Stimulated activated CD8-positive, alpha-beta memory T cell treated with anti-CD3 and anti-CD28 coated beads, Interleukin-7, amount 100 ng/mL, for 24 hours (primary cell): ENCODE results near the gene EP300.
"Not testable (repeated sequence)": the region's sequence is repeated elsewhere in the genome, so short reads cannot be mapped to it uniquely, and the experiment has no call there.

Source experiments
- DNase-seq: peaks from one replicate; pipeline ENCODE4 v3.0.0-alpha.2; 2020; ENCODE audit warnings: low read depth

Gene EP300

GRCh38 chr22:41152902-41153301 is 60.5 kb downstream of the EP300 start:
- no peak for DNase-seq

- DNase-seq, result no peak
Measured at GRCh38 chr22:41157083-41157482, 64.7 kb downstream of the EP300 start.

- DNase-seq, result no peak
Measured at GRCh38 chr22:41169157-41169556, 76.8 kb downstream of the EP300 start.

- no peak for DNase-seq
Measured at GRCh38 chr22:41171996-41172395, 79.6 kb downstream of the EP300 start.

- DNase-seq, result no peak
Measured at GRCh38 chr22:41175546-41175945, 83.2 kb downstream of the EP300 start.

- DNase-seq, result no peak
Measured at GRCh38 chr22:41177040-41177621, 84.7 kb downstream of the EP300 start.

GRCh38 chr22:41177622-41178424 is 85.4 kb downstream of the EP300 start:
- DNase-seq, result no peak

GRCh38 chr22:41178425-41178975 is 86.1 kb downstream of the EP300 start:
- no peak for DNase-seq

GRCh38 chr22:41180362-41180761 is 88.0 kb downstream of the EP300 start:
- not testable (repeated sequence) for DNase-seq

- no peak for DNase-seq
Measured at GRCh38 chr22:41180926-41181325, 88.5 kb downstream of the EP300 start.

GRCh38 chr22:41181349-41182241 is 89.2 kb downstream of the EP300 start:
- no peak for DNase-seq

GRCh38 chr22:41184679-41185078 is 92.3 kb downstream of the EP300 start:
- DNase-seq, result no peak

- DNase-seq, result no peak
Measured at GRCh38 chr22:41191467-41191866, 99.1 kb downstream of the EP300 start.

- DNase-seq, result no peak
Measured at GRCh38 chr22:41193829-41194228, 101.4 kb downstream of the EP300 start.

GRCh38 chr22:41197038-41197972 is 104.9 kb downstream of the EP300 start:
- DNase-seq, result peak; percentile 64

- DNase-seq, result peak; percentile 42
Measured at GRCh38 chr22:41198027-41198580, 105.7 kb downstream of the EP300 start.

- DNase-seq, result no peak
Measured at GRCh38 chr22:41201141-41201540, 108.7 kb downstream of the EP300 start.

GRCh38 chr22:41203118-41203517 is 110.7 kb downstream of the EP300 start:
- no peak for DNase-seq

- no peak for DNase-seq
Measured at GRCh38 chr22:41204066-41204465, 111.7 kb downstream of the EP300 start.

GRCh38 chr22:41204992-41205900 is 112.9 kb downstream of the EP300 start, which contains the start of gene L3MBTL2:
Gene L3MBTL2, plus strand, starts transcription at chr22:41205312. Its CDS starts 51 bp downstream, at chr22:41205363.
- DNase-seq, result peak; percentile 98
